K562 (cell line): ENCODE measurements around the gene CCDC88C. TPM values are rescaled to one million over a fixed set of nuclear protein-coding genes. Genes with fewer than 3 reads are reported as not detected.

ENCODE experiments used
- BCL6 ChIP-seq: fragments of 250-450 bp; sonication (Bioruptor Pico); IDR thresholded peaks from 2 replicates; pipeline ENCODE4 v1.4.0; 2020
- HDAC6 ChIP-seq: IDR thresholded peaks from 2 replicates; pipeline ENCODE4 v1.6.1; 2012; ENCODE audit warnings: low read depth, mild to moderate bottlenecking, control low read depth, inconsistent platforms, low read length, moderate library complexity
- MIER1 ChIP-seq: fragments of 450-650 bp; IDR thresholded peaks from 2 replicates; pipeline ENCODE4 v1.6.1; 2016; ENCODE audit warnings: antibody characterized with exemption, mild to moderate bottlenecking, low read depth
- PYGO2 ChIP-seq: fragments of 450-650 bp; IDR thresholded peaks from 2 replicates; pipeline ENCODE4 v1.6.1; 2016; ENCODE audit warnings: mild to moderate bottlenecking, missing genetic modification characterization, moderate library complexity, missing compliant biosample characterization
- TAL1 ChIP-seq: fragments of 450-650 bp; IDR thresholded peaks from 2 replicates; pipeline ENCODE4 v1.6.1; 2016; ENCODE audit warnings: mild to moderate bottlenecking
- ZNF77 ChIP-seq: fragments of 250-450 bp; sonication (Bioruptor Pico); IDR thresholded peaks from 2 replicates; pipeline ENCODE4 v1.5.0; 2020
- polyA plus RNA-seq, 8 experiments: library from polyadenylated mRNA; depleted of rRNA in 4 of 8; stranded (reverse) in 5 of 8; unstranded in 3 of 8; fragments of >200 nt; fragmentation: Nextera tagmentation in 2 of 8; fragmentation: Illumina TruSeq in 1 of 8; extraction: Ambion mirVana in 2 of 8; extraction: Trizol in 1 of 8; gene quantifications; 2 replicates each; pipeline versions ENCODE4 v1.2.1 to v1.2.3, GENCODE V29; 2011 to 2014; ENCODE audit warnings: inconsistent platforms in 1 of 8, missing spikeins in 1 of 8
- total RNA-seq, 7 experiments: library from RNA; depleted of rRNA in 6 of 7; stranded (reverse); fragments of >200 nt in 6 of 7; fragmentation: Illumina TruSeq in 2 of 7; extraction: Trizol in 2 of 7; gene quantifications; 2 replicates each; pipeline versions ENCODE4 v1.2.1 to v1.2.3, GENCODE V29; 2011 to 2021; ENCODE audit warnings: low replicate concordance in 1 of 7
- TF ChIP-seq, protein P1 (sequence below), 2 experiments: fragments of 450-650 bp in 1 of 2; sonication (generic) in 1 of 2; formaldehyde crosslinking in 1 of 2; IDR thresholded peaks in 1 of 2; conservative IDR thresholded peaks in 1 of 2; 2 replicates each; pipeline versions ENCODE4 v1.6.1 to v1.8.1; 2016 to 2023; ENCODE audit warnings: mild to moderate bottlenecking in 2 of 2, moderate library complexity in 2 of 2, inconsistent platforms in 1 of 2, missing genetic modification reagents in 1 of 2
- TF ChIP-seq, protein P2 (sequence below): fragments of 250-450 bp; sonication (Bioruptor Pico); IDR thresholded peaks from 2 replicates; pipeline ENCODE4 v1.4.0; 2020; ENCODE audit warnings: mild to moderate bottlenecking, moderate library complexity, borderline replicate concordance

CCDC88C gene
- total and polyA plus RNA-seq, 9 of the 15 experiments (the other 6 are each of a cell fraction or from before 2014, with no cell fraction given), result 0.62 to 22.5 (median 10.7) TPM

GRCh38 chr14:91365552-91365951 is 52.1 kb downstream of the CCDC88C start (continued):
- TF ChIP-seq, protein P1, sequence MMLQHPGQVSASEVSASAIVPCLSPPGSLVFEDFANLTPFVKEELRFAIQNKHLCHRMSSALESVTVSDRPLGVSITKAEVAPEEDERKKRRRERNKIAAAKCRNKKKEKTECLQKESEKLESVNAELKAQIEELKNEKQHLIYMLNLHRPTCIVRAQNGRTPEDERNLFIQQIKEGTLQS (IDR thresholded peaks at IDR 0.05), result no peak
- TF ChIP-seq, protein P1 (CRISPR knock-in tag; conservative IDR thresholded peaks at IDR 0.05), result no peak
- no peak for TF ChIP-seq HDAC6
- no peak for TF ChIP-seq BCL6 (CRISPR knock-in tag)
- TF ChIP-seq, protein P2, sequence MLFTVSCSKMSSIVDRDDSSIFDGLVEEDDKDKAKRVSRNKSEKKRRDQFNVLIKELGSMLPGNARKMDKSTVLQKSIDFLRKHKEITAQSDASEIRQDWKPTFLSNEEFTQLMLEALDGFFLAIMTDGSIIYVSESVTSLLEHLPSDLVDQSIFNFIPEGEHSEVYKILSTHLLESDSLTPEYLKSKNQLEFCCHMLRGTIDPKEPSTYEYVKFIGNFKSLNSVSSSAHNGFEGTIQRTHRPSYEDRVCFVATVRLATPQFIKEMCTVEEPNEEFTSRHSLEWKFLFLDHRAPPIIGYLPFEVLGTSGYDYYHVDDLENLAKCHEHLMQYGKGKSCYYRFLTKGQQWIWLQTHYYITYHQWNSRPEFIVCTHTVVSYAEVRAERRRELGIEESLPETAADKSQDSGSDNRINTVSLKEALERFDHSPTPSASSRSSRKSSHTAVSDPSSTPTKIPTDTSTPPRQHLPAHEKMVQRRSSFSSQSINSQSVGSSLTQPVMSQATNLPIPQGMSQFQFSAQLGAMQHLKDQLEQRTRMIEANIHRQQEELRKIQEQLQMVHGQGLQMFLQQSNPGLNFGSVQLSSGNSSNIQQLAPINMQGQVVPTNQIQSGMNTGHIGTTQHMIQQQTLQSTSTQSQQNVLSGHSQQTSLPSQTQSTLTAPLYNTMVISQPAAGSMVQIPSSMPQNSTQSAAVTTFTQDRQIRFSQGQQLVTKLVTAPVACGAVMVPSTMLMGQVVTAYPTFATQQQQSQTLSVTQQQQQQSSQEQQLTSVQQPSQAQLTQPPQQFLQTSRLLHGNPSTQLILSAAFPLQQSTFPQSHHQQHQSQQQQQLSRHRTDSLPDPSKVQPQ (CRISPR knock-in tag), result no peak
- no peak for TF ChIP-seq TAL1
- TF ChIP-seq ZNF77 (CRISPR knock-in tag), result no peak
- TF ChIP-seq MIER1, result no peak
- no peak for TF ChIP-seq PYGO2 (tag)
